H9 (cell line): ENCODE measurements around the gene CRYBB1. TPM values are rescaled to one million over a fixed set of nuclear protein-coding genes. Genes with fewer than 3 reads are reported as not detected.

ENCODE experiments used
- DNase-seq: peaks from one replicate; pipeline ENCODE4 v3.0.0-alpha.2; 2017
- H2AFZ ChIP-seq: one replicate; pipeline ENCODE4 v1.6.1; 2013; ENCODE audit warnings: mild to moderate bottlenecking, low read length, control low read depth, moderate library complexity
- H2AK5ac ChIP-seq: 2 replicates; pipeline ENCODE4 v1.6.1; 2013; ENCODE audit warnings: low read length, control low read depth, mixed read lengths; ENCODE audit not compliant: insufficient read length
- H2BK120ac ChIP-seq: one replicate; pipeline ENCODE4 v1.6.1; 2013; ENCODE audit warnings: low read depth, mild to moderate bottlenecking, low read length, control low read depth, inconsistent platforms; ENCODE audit not compliant: poor library complexity, severe bottlenecking
- H2BK12ac ChIP-seq: 2 replicates; pipeline ENCODE4 v1.6.1; 2013; ENCODE audit warnings: low read length, control low read depth, mixed read lengths, low read depth; ENCODE audit not compliant: insufficient read length
- H2BK15ac ChIP-seq: 2 replicates; pipeline ENCODE4 v1.6.1; 2013; ENCODE audit warnings: low read depth, low read length, control low read depth
- H2BK20ac ChIP-seq: one replicate; pipeline ENCODE4 v1.6.1; 2013; ENCODE audit warnings: low read depth, mild to moderate bottlenecking, low read length, control low read depth, inconsistent platforms; ENCODE audit not compliant: poor library complexity, severe bottlenecking
- H2BK5ac ChIP-seq: 2 replicates; pipeline ENCODE4 v1.6.1; 2013; ENCODE audit warnings: low read length, control low read depth, mixed read lengths; ENCODE audit not compliant: insufficient read length
- H3K14ac ChIP-seq: 2 replicates; pipeline ENCODE4 v1.6.1; 2013; ENCODE audit warnings: low read length, control low read depth; ENCODE audit not compliant: insufficient read depth
- H3K18ac ChIP-seq: 2 replicates; pipeline ENCODE4 v1.6.1; 2013; ENCODE audit warnings: low read depth, mild to moderate bottlenecking, mixed read lengths, low read length, control low read depth; ENCODE audit not compliant: insufficient read length
- H3K23ac ChIP-seq: 2 replicates; pipeline ENCODE4 v1.6.1; 2013; ENCODE audit warnings: low read length, control low read depth, mixed read lengths, low read depth; ENCODE audit not compliant: insufficient read length
- H3K23me2 ChIP-seq: 2 replicates; pipeline ENCODE4 v1.6.1; 2013; ENCODE audit warnings: low read depth, mild to moderate bottlenecking, mixed read lengths, low read length, control low read depth; ENCODE audit not compliant: insufficient read length, poor library complexity, severe bottlenecking
- H3K27ac ChIP-seq: 2 replicates; pipeline ENCODE4 v1.5.1; 2013; ENCODE audit warnings: low read length, control low read depth, mixed read lengths, low read depth; ENCODE audit not compliant: insufficient read length
- H3K27me3 ChIP-seq: 2 replicates; pipeline ENCODE4 v1.6.1; 2013; ENCODE audit warnings: low read length, control low read depth, inconsistent platforms; ENCODE audit not compliant: insufficient read depth
- H3K4ac ChIP-seq: 2 replicates; pipeline ENCODE4 v1.6.1; 2013; ENCODE audit warnings: low read depth, mild to moderate bottlenecking, control low read depth, inconsistent platforms, low read length, moderate library complexity
- H3K4me1 ChIP-seq: 2 replicates; pipeline ENCODE4 v1.6.1; 2013; ENCODE audit warnings: low read length, control low read depth, inconsistent platforms; ENCODE audit not compliant: insufficient read depth
- H3K4me2 ChIP-seq: 2 replicates; pipeline ENCODE4 v1.6.1; 2013; ENCODE audit warnings: low read length, control low read depth, mixed read lengths; ENCODE audit not compliant: insufficient read length, insufficient read depth
- H3K56ac ChIP-seq: 2 replicates; pipeline ENCODE4 v1.6.1; 2013; ENCODE audit warnings: low read depth, mild to moderate bottlenecking, mixed read lengths, low read length, control low read depth; ENCODE audit not compliant: insufficient read length
- H3K79me1 ChIP-seq: 2 replicates; pipeline ENCODE4 v1.6.1; 2013; ENCODE audit warnings: low read depth, mild to moderate bottlenecking, moderate library complexity, low read length, control low read depth, inconsistent platforms; ENCODE audit not compliant: insufficient read depth, poor library complexity, severe bottlenecking
- H3K79me2 ChIP-seq: 2 replicates; pipeline ENCODE4 v1.6.1; 2013; ENCODE audit warnings: low read length, control low read depth, inconsistent platforms; ENCODE audit not compliant: insufficient read depth
- H3K9ac ChIP-seq: 2 replicates; pipeline ENCODE4 v1.6.1; 2013; ENCODE audit warnings: low read length, control low read depth, mixed read lengths; ENCODE audit not compliant: insufficient read length; ENCODE audit errors: extremely low read depth
- H3K9me3 ChIP-seq: one replicate; pipeline ENCODE4 v1.6.1; 2013; ENCODE audit warnings: low read depth, low read length, inconsistent platforms; ENCODE audit not compliant: control insufficient read depth
- H3T11ph ChIP-seq: one replicate; pipeline ENCODE4 v1.6.1; 2013; ENCODE audit warnings: mild to moderate bottlenecking, low read length, control low read depth, inconsistent platforms
- H4K20me1 ChIP-seq: one replicate; pipeline ENCODE4 v1.6.1; 2013; ENCODE audit not compliant: control insufficient read depth, insufficient read length, insufficient read depth
- H4K5ac ChIP-seq: 2 replicates; pipeline ENCODE4 v1.6.1; 2013; ENCODE audit warnings: low read depth, mild to moderate bottlenecking, mixed read lengths, low read length, control low read depth; ENCODE audit not compliant: insufficient read length
- H4K8ac ChIP-seq: replicated peaks from 2 replicates; pipeline ENCODE4 v1.6.1; 2013; ENCODE audit warnings: low read length, control low read depth, mixed read lengths, low read depth; ENCODE audit not compliant: insufficient read length
- H4K91ac ChIP-seq: 2 replicates; pipeline ENCODE4 v1.6.1; 2013; ENCODE audit warnings: low read depth, mild to moderate bottlenecking, moderate library complexity, mixed read lengths, low read length, control low read depth; ENCODE audit not compliant: insufficient read length
- H3K27ac Mint-ChIP-seq, 3 experiments: 2 replicates in 2 of 3; 3 replicates in 1 of 3; pipeline ENCODE4 v1.8.0; 2020 to 2021; ENCODE audit warnings: mixed read lengths in 3 of 3, mild to moderate bottlenecking in 1 of 3, moderate library complexity in 1 of 3
- H3K27me3 Mint-ChIP-seq: 2 replicates; pipeline ENCODE4 v1.8.0; 2021; ENCODE audit warnings: low read depth, mild to moderate bottlenecking, moderate library complexity, mixed read lengths
- H3K36me3 Mint-ChIP-seq, 3 experiments: 2 replicates in 2 of 3; 3 replicates in 1 of 3; pipeline ENCODE4 v1.8.0; 2020 to 2021; ENCODE audit warnings: low read depth in 3 of 3, mixed read lengths in 3 of 3; ENCODE audit not compliant: insufficient read depth in 1 of 3
- H3K4me1 Mint-ChIP-seq, 2 experiments: 2 replicates each; pipeline ENCODE4 v1.8.0; 2020; ENCODE audit warnings: mixed read lengths in 2 of 2
- H3K4me3 Mint-ChIP-seq, 2 experiments: 2 replicates in 1 of 2; 3 replicates in 1 of 2; pipeline ENCODE4 v1.8.0; 2020 to 2021; ENCODE audit warnings: mild to moderate bottlenecking in 2 of 2, mixed read lengths in 2 of 2, moderate library complexity in 1 of 2
- H3K9me3 Mint-ChIP-seq, 2 experiments: 2 replicates in 1 of 2; 3 replicates in 1 of 2; pipeline ENCODE4 v1.8.0; 2020; ENCODE audit warnings: mild to moderate bottlenecking in 2 of 2, mixed read lengths in 2 of 2, moderate library complexity in 1 of 2
- CTCF ChIP-seq: fragments of 200-600 bp; sonication (generic); conservative IDR thresholded peaks from 3 replicates; pipeline ENCODE4 v1.8.0; 2021; ENCODE audit warnings: antibody characterized with exemption, mild to moderate bottlenecking
- WGBS: extraction: QIAGEN DNeasy Blood & Tissue Kit; methylation state at CpG from one replicate; pipeline ENCODE4 v1.1.7; 2013; ENCODE audit warnings: missing lambda C conversion rate, low lambda C conversion rate, mixed read lengths; ENCODE audit not compliant: insufficient read length; ENCODE audit errors: extremely low coverage; 5-methylcytosine and 5-hydroxymethylcytosine counted together
- total RNA-seq: library from RNA; stranded (reverse); gene quantifications from 2 replicates; pipeline ENCODE4 v1.2.1, GENCODE V29; 2021

The CRYBB1 gene
- total RNA-seq, 1 experiment from 2014 or later = 5.4 TPM

- no peaks in the 10 kb centered on the region for H3K9me3 ChIP-seq
- H2AFZ ChIP-seq = no peak overlapping the region
- H3K14ac ChIP-seq = no peak overlapping the region
- no peak overlapping the region for H2BK20ac ChIP-seq
- no peak overlapping the region for H2AK5ac ChIP-seq
- peaks cover 66 to 72% of the 10 kb centered on the region in 2 experiments for H3K4me1 Mint-ChIP-seq
- H3K4ac ChIP-seq = no peak overlapping the region
- H4K20me1 ChIP-seq = peaks cover 2% of the 10 kb centered on the region
- peaks cover 9% of the 10 kb centered on the region for H3K79me1 ChIP-seq
- H3K27ac Mint-ChIP-seq = peak overlapping the region; percentile 54 to 82 (median 80); a peak in 6 of 7 replicates
- H2BK120ac ChIP-seq = no peak overlapping the region
- no peak overlapping the region for H3K27ac ChIP-seq
- H3K23me2 ChIP-seq = no peaks in the 10 kb centered on the region
- DNase-seq = no peak
- H3K4me1 ChIP-seq = peaks cover 5% of the 10 kb centered on the region; the same call in 1 of the 2 replicates
- H3K79me2 ChIP-seq = peaks cover 40% of the 10 kb centered on the region; the same call in 1 of the 2 replicates
- H3K36me3 Mint-ChIP-seq = peaks cover 24 to 30% (median 27%) of the 10 kb centered on the region in 3 experiments
- H3K23ac ChIP-seq = no peak overlapping the region
- H2BK12ac ChIP-seq = no peak overlapping the region
- H3K18ac ChIP-seq = no peak overlapping the region
- no peaks in the 10 kb centered on the region for H3K27me3 ChIP-seq
- H3K27me3 Mint-ChIP-seq = no peaks in the 10 kb centered on the region
- no peak overlapping the region for H3K9ac ChIP-seq
- H2BK15ac ChIP-seq = no peak overlapping the region
- no peak for TF ChIP-seq CTCF
- WGBS = no CpG with 5 or more reads among the region's 10 CpGs
- no peak overlapping the region for H4K8ac ChIP-seq
- H4K5ac ChIP-seq = no peak overlapping the region
- H3K4me2 ChIP-seq = no peak overlapping the region
- no peak overlapping the region for H3K56ac ChIP-seq
- H3T11ph ChIP-seq = no peak overlapping the region
- H3K4me3 Mint-ChIP-seq = no peak overlapping the region
- no peak overlapping the region for H2BK5ac ChIP-seq
- no peaks in the 10 kb centered on the region for H3K9me3 Mint-ChIP-seq
- no peak overlapping the region for H4K91ac ChIP-seq
These were observed 44.7 kb downstream of the CRYBB1 start for GRCh38 chr22:26573026-26573662.
